H1 (cell line): ENCODE data around the gene DHX38. TPM values are rescaled to one million over a fixed set of nuclear protein-coding genes. Genes with fewer than 3 reads are reported as not detected.

Source experiments
- KDM1A ChIP-seq: fragments of 200-600, 300-600 bp; sonication (generic); IDR thresholded peaks from 2 replicates; pipeline ENCODE4 v1.7.1; 2016; ENCODE audit warnings: mild to moderate bottlenecking, low read length, borderline replicate concordance
- polyA plus RNA-seq, 7 experiments: library from polyadenylated mRNA; depleted of rRNA in 3 of 7; stranded (reverse) in 5 of 7; unstranded in 2 of 7; fragments of >200 nt in 5 of 7; fragments of 200-250 nt in 2 of 7; gene quantifications; 1 replicate in 5 of 7; 2 replicates in 1 of 7; 4 replicates in 1 of 7; pipeline versions ENCODE4 v1.2.1 to v1.2.3, GENCODE V29; 2011 to 2013; ENCODE audit warnings: missing spikeins in 2 of 7, mixed read lengths in 2 of 7
- total RNA-seq: library from RNA; stranded (reverse); fragmentation: NEBNext Ultra II Directional; extraction: Animal tissue kit (Norgen Biotek cat#: 25700); gene quantifications from 2 replicates; pipeline ENCODE4 v1.2.1, GENCODE V29; 2021
- TF ChIP-seq, protein P1 (sequence below): fragments of 300-600 bp; sonication (generic); IDR thresholded peaks from 2 replicates; pipeline ENCODE4 v1.7.1; 2012; ENCODE audit warnings: low read length, moderate library complexity, mild to moderate bottlenecking, inconsistent platforms; ENCODE audit not compliant: insufficient replicate concordance

DHX38 gene
- total and polyA plus RNA-seq, 2 of the 8 experiments (the other 6 are each of a cell fraction or from before 2014, with no cell fraction given) = 27.3 to 53.5 TPM

DNA sequence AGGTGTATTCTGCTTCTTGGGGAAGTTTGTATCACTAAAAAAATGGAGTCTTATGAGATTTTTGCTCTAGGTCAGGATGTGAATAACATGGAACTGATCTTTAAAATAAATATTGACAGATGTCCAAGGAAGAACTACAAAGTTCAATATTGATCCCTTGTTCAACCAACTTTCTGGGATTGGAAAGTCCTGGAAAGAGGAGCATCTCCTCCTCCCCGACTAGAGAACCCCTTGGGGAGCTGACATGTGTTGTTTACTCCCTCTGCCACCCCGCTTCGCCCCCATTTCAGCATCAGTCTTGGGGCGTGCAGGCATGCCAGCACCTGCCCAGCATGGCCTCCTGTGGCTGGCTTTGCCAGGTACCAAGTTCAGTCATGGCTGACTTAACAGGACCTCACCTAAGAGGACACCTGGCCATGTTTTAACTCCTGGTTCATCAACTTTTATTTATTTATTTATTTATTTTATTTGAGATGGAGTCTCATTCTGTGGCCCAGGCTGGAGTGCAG, 44.5 kb downstream of the DHX38 start (continued):
- TF ChIP-seq, protein P1, sequence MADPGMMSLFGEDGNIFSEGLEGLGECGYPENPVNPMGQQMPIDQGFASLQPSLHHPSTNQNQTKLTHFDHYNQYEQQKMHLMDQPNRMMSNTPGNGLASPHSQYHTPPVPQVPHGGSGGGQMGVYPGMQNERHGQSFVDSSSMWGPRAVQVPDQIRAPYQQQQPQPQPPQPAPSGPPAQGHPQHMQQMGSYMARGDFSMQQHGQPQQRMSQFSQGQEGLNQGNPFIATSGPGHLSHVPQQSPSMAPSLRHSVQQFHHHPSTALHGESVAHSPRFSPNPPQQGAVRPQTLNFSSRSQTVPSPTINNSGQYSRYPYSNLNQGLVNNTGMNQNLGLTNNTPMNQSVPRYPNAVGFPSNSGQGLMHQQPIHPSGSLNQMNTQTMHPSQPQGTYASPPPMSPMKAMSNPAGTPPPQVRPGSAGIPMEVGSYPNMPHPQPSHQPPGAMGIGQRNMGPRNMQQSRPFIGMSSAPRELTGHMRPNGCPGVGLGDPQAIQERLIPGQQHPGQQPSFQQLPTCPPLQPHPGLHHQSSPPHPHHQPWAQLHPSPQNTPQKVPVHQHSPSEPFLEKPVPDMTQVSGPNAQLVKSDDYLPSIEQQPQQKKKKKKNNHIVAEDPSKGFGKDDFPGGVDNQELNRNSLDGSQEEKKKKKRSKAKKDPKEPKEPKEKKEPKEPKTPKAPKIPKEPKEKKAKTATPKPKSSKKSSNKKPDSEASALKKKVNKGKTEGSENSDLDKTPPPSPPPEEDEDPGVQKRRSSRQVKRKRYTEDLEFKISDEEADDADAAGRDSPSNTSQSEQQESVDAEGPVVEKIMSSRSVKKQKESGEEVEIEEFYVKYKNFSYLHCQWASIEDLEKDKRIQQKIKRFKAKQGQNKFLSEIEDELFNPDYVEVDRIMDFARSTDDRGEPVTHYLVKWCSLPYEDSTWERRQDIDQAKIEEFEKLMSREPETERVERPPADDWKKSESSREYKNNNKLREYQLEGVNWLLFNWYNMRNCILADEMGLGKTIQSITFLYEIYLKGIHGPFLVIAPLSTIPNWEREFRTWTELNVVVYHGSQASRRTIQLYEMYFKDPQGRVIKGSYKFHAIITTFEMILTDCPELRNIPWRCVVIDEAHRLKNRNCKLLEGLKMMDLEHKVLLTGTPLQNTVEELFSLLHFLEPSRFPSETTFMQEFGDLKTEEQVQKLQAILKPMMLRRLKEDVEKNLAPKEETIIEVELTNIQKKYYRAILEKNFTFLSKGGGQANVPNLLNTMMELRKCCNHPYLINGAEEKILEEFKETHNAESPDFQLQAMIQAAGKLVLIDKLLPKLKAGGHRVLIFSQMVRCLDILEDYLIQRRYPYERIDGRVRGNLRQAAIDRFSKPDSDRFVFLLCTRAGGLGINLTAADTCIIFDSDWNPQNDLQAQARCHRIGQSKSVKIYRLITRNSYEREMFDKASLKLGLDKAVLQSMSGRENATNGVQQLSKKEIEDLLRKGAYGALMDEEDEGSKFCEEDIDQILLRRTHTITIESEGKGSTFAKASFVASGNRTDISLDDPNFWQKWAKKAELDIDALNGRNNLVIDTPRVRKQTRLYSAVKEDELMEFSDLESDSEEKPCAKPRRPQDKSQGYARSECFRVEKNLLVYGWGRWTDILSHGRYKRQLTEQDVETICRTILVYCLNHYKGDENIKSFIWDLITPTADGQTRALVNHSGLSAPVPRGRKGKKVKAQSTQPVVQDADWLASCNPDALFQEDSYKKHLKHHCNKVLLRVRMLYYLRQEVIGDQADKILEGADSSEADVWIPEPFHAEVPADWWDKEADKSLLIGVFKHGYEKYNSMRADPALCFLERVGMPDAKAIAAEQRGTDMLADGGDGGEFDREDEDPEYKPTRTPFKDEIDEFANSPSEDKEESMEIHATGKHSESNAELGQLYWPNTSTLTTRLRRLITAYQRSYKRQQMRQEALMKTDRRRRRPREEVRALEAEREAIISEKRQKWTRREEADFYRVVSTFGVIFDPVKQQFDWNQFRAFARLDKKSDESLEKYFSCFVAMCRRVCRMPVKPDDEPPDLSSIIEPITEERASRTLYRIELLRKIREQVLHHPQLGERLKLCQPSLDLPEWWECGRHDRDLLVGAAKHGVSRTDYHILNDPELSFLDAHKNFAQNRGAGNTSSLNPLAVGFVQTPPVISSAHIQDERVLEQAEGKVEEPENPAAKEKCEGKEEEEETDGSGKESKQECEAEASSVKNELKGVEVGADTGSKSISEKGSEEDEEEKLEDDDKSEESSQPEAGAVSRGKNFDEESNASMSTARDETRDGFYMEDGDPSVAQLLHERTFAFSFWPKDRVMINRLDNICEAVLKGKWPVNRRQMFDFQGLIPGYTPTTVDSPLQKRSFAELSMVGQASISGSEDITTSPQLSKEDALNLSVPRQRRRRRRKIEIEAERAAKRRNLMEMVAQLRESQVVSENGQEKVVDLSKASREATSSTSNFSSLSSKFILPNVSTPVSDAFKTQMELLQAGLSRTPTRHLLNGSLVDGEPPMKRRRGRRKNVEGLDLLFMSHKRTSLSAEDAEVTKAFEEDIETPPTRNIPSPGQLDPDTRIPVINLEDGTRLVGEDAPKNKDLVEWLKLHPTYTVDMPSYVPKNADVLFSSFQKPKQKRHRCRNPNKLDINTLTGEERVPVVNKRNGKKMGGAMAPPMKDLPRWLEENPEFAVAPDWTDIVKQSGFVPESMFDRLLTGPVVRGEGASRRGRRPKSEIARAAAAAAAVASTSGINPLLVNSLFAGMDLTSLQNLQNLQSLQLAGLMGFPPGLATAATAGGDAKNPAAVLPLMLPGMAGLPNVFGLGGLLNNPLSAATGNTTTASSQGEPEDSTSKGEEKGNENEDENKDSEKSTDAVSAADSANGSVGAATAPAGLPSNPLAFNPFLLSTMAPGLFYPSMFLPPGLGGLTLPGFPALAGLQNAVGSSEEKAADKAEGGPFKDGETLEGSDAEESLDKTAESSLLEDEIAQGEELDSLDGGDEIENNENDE = no peak
- TF ChIP-seq KDM1A = no peak
